ENCODE measurements around the gene NKX3-2.

Gene NKX3-2

DNA sequence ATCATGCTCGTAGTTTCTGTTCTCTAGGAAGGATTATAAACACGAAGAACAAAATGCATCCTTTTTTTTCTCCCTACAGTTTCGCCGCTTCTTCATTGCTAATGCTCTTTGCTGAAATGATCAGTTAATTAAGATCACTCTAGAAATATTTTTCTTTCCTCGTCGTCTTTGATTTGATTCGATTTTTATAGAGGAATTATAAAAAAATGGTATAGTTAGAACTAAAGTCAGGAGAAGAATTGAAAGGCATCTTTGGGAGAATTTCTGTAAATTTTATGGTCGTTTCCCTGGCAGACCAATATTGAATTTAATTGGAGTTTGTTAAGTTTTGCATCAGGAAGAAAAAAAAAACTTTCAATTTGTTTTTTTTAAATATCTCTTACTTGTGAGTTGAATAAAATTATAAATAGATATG, 1.1 kb upstream of the NKX3-2 start:
- no peak for DNase-seq (ENCODE audit: low read depth)

DNA sequence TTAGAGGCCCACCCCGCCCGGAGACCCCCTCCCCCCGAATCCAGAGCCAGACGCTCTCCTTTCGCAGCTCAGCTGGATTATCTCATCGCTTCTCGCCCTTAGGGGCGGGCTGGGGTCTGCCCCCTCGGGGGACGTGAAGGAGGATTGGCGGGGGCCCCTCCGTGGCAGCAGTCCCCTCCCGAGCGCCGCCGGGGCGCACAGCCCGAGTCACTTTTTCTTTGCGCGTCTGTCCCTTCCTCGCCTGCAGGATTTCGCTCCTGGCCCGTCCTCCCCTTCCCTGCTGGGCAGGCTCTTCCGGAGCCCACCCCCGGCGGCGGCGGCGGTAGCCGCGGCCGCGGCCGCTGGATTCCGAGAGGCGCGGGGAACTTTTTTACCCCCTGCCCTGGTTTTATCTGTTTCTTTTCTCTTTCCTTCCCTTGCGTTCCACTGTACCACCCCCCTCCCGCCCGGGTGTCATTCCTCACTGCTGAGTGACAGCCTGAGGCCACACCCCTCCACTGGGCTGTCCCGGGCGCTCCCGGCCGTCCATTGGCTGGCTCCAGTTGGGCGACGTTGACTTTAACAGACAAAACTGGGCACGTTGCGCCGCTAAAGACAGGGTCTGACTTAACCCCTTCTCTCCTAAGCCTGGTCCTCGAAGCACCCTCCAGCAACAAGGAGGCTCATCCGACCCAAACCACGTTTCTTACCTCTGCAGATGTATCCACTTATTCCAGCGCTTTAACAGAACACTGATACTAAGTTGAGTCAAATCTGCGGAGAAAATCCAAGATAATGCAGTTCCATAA, 492 bp upstream of the NKX3-2 start:
- no peak for DNase-seq (ENCODE audit: low read depth)

DNA sequence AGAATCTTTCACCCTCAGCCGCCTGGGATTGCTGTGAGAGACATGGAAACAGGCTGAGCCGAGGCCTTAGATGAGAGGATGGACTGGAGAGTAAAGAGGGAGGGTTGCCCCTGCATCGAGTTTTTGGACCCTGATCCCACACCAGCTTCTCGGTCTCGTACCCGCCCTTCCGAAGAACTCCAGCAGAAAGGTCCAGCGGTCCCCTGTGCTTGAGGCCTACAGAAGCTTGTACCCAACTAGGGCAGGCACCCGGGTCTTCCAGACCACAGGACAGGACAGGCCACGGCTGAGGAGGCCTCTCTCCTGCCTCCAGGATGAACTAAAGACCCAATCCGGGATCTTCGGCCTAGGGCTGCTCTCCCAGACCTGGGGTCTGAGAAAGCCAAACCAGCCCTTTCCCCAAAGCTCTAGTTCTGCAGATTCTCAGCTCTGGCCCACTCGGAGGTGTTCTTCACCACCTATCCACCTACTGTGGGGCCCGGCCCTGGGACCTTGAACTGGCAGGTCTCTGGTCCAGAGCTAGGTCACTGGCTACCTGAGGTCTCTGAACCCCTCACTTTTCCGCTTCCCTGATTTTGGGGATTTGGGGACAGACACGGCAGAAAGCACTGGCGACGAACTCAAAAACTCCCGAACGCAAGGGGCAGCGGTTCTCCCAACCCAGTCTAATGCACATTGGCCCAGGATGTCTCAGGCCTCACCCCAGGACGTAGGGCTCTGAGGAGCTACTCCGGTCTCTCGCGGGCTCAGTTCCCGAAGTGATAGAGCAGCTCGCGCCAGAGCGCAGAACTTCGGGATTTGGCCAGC, 1.1 kb downstream of the NKX3-2 start:
- DNase-seq (ENCODE audit: low read depth): no peak

DNA sequence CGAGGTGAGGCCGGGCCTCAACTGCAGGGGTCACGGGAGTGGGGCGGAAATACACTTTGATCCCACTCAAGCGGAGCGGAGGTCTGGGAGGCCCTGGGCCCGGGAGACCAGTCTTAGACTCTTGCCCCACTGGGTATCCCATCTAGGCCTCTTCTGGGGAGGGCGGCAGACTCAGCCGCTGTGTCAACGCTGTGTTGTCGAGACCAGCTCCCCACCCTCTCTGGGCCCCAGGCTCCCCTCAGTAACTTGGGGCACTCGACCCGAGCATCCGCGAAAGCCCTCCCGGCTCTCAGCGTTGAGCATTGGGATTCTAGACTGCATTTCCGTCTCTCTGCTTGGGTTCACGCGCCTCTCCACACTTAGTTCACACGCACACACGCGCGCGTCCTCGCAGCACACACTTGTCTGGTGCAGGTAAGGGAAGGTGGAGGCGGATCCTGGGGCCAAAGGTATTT, 1.7 kb downstream of the NKX3-2 start:
- no peak for DNase-seq (ENCODE audit: low read depth)

DNA sequence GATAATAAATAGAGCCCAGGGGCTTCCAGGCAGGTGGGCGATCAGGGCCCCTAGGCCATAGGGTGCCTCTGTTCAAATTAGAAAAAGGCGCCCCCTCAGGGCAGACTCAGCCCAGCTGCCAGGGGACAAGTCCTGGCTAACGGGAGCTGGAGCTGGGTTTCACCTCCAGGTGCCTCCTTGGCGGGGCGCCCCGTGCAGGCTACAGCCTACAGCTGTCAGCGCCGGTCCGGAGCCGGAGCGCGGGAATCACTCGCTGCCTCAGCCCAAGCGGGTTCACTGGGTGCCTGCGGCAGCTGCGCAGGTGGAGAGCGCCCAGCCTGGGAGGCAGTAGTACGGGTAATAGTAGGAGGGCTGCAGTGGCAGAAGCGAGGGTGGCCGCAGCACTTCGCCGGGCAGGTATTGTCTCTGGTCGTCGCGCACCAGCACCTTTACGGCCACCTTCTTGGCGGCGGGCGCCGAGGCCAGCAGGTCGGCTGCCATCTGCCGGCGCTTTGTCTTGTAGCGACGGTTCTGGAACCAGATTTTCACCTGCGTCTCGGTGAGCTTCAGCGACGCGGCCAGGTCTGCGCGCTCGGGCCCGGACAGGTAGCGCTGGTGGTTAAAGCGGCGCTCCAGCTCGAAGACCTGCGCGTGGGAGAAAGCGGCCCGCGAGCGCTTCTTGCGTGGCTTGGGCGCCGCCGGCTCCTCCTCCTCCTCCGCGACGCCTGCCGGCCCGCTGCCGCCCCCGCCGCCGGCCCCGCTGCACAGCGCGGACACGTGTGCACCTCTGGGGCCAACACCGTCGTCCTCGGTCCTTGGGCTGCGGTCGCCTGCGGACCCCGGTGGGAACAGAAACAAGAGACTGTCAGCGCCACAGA, 2.4 kb downstream of the NKX3-2 start:
- DNase-seq (ENCODE audit: low read depth): no peak

DNA sequence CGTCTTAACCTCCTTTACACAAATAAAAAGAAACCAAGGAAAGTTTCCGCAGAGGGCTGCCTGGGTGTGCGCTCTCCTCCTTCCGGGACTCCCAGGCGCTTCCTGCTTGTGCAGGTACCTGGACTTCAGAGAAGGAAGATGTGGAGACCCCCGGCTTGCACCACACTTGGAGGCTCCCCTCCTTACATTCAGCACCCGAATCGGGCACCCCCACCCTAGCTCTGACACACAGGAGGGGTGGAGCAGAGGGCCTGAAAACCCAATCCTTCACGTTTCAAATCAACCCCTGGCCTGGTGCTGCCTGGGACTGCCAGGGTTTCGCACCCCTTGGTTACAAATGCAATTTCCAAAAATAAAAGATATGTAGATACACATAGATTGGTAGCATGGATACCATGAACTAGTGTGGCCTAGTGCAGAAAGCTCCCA, 3.1 kb downstream of the NKX3-2 start:
- DNase-seq (ENCODE audit: low read depth): no peak

DNA sequence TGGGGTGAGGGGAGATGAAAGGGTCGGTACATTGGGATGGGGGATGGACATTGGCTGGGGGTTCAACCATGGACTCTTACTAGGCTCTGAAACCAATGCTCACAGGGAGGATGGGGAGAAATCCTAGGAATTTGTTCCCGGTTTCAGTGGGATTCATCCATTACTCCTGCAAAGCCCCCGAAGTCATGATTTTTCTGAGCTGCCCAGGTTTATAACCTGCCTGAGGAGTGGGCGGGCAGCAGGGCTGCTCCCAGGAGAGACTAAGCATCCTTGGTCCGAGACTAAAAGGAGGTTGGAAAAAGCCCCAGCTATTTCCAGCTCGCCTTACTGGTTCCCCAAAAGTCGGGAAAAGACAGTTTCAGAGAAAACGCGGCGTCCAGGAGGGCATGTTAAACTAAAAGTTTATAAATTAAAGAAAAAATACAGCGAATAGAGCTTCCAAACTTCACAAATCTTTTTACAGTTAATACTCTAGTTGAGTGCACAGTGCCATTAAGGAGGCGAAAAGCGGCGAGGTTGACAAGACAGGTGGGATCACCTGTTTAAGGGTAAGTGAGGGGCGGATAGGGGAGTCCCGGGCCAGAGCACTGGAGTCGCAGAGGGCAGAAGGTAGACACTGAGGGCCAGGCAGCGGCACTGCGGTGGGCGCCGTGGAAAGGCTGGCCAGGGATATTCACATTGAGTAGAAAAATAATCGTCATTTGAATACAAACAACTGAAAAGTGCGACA, 3.7 kb downstream of the NKX3-2 start:
- no peak for DNase-seq (ENCODE audit: low read depth)

DNA sequence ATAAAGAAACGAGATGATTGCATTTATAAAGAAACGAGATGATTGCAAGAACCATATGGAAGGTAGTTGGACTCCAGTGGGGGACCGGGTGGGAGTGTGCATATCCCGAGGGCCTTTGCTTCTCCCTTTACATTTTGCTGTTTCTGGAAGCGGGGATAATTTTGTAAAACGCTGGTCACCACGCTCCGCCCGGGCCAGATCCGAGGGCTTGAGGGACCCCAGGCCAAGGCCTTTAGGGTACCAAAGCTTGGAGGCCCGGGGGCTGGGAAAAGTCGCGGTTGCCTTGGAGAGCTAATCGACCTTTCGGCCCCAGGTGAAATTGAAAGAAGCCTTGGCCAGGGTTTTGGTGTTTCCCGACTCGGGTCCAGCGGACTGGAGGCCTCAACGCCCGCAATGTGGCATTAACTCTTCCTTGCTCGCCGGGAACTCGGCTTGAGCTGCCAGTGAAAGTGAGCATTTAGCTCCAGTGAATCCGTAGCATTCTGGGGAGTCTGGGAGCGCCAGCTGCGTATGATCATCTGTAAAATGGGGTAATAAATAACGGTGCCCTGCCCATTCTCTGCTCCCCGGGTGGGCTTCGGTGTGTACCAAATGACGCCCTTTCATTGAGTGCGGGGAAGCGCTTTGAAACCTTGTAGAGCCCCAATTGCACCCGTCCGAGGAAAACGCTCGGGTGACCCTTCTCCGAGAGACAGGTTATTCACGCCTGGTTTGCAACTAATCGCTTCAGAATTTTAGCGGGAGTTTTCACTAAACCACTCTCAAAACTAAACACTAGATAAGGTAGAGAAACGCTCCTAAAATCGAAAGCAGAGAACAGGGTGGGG, 4.5 kb downstream of the NKX3-2 start:
- no peak for DNase-seq (ENCODE audit: low read depth)

DNA sequence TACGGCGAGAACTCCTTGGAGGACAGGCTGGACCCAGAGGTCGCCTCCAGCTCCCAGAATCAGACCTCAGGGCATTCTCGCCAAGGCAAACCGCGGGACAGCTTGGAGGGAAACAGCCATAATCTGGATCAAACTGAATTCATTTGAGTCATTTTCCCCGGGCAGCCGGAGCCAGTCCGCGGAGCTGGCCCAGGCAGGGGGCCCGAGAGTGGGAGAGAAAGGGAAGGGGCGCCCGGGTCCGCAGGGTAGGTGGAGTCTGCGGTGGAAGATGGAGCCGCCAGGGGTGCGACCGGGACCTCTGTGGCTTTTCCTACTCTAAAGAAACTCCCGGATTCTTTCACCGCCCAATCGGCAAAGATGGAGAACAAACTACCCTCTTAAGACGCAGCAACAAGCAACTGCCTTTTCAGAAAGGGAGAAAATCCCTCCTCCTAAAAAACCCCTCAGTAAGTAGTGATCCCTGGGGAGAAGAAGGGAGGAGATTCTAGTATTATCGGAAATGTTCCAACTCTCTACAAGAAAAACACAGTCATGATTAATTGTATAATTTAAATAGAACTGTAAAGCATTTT, 5.2 kb downstream of the NKX3-2 start:
- no peak for DNase-seq (ENCODE audit: low read depth)

DNA sequence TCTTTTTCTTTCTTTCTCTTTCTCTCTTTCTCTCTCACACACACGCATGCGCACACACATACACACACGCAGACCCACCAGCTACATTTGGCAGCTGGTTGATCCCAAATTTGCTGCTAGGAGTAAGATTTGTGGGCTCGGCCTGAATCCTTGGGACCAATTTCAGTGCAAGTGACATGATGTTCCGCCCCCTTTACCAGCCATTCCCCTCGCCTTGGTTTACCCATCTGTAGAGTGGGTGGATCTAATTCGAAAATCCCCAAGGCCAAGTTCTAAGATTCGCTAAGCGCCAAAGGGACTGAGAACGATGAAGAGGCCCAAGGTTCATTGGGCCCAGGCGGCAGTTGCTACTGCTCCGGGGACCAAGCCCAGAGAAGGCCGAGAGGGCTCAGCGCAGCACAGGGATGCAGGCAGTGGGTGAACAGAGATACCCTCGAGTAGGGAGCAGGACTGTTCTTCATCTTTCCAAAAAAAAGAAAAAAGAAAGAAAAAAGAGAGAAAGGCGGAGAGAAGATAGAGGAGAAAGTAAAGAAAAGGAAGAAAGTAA, 5.8 kb downstream of the NKX3-2 start:
- no peak for DNase-seq (ENCODE audit: low read depth)

DNA sequence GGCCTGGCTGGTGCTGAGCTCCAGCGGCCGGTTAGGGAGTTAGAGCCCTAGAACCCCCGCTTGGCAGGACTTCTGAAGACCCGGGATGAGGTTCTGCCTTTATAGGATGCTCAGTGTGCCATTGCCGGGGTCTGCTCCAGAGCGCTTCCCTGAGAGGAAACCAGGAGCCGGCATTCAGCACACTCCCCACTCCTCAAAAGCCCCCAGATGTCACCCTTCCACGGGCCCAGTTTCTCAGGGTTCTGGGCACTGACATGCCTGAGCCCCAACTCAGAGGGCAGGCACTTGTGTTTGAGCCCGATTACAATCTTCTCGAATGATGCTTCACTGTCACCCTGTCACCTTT, 6.5 kb downstream of the NKX3-2 start:
- no peak for DNase-seq (ENCODE audit: low read depth)

DNA sequence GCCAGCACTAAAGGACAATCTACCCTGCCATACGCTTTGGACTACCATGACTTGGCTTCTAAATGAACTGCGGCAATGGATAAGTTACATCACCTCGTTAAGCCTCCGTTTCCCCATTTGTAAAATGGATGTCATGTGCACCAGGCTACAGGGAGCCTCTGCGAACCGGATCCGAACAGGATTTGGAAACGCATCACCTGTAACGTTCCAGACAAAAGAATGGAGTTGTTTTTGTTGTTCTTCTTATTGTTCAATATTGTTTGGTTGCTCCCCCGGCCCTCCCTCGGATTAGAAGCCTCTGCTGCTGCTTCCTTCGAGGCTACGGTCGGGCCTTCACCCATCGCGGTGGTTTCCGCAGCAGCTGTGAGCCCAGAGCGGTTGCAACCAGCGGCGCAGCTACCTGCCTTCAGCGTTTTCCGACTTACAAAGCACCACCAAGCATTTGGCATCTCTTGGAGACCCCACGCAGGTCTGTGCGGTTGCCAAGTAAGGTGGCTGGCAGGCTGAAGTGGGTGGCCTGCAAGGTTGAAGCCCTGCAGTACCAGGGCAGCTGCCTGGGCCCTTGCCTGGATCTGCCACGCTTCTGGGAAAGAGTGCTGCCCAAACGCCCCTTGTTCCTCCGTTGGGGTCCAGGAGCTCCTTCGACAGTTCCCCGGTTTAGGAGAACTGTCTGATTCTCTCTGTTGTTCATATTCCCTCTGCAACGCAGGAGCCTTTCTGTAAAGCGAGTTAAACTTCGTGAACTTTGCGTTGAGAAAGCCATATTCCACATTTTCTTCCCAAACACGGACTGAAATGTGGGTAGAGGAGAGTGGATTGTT, 7.1 kb downstream of the NKX3-2 start:
- no peak for DNase-seq (ENCODE audit: low read depth)

DNA sequence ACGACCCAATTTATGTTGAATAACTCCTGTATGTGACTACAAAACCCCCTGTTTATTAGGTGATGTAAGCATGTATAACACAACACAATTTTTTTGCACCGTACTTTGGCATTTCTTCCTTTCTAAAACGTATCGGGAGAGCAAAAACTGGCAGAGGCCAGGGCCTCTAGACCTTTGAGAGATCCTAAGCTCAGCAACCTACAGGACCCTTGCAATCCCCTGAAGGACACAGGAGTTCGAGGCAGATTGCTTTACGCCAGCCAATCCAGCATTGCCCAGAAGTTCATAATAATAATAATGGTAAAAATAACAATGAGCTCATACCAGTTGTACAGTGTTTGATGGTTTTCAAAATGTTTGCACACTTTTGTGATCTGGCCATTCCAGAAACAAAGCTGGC, 7.7 kb downstream of the NKX3-2 start:
- no peak for DNase-seq (ENCODE audit: low read depth)

DNA sequence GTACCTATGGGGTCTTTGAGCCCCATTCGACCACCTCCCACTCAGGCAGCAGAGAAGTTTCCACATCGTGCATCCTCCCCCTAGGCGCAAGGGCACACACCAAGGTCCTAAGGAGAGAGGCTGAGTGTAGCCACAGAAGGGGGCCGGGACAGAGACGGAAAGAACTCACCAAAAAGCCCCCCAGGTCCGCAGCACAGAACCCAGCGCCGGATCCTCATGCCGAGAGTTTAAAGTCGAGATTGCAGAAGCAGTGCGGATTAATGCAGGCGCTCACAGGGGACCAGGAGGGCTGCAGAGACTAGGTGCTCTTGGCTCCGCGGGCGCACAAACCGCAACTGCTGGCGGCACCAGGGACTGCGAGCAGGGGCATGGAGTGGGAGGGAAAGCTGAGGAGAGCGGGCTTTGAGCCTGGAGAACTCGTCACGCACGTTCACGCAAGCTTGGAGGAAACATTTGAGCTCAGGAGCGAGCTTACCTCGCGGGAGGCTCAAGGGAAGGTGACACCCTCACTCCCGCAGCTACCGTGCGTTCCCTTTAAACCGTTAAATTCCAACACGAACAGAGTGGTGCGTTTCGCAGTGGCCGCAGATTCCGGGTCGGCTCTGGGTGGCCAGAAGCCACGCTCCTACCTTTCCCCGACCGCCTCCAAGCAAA, 8.5 kb downstream of the NKX3-2 start:
- DNase-seq (ENCODE audit: low read depth): no peak

DNA sequence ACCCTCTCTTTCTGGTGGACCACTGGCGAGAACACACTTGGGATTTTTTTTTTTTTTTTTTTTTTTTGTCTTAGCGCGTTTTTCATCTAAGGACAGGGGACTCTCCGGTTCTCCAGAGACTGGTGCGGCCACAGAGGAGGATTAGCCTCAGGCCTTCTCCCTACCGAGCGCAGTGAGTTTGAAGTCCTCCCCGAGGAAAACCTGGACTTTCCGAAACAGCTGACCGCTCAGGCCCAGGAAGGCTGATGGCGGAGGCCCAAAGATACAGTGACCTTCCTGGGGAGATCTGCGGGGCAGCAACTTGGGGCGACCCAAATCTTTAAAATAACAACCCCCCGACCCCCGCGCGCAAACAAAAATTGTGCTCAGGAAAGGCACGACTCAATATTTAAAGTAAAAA, 9.2 kb downstream of the NKX3-2 start:
- no peak for DNase-seq (ENCODE audit: low read depth)

DNA sequence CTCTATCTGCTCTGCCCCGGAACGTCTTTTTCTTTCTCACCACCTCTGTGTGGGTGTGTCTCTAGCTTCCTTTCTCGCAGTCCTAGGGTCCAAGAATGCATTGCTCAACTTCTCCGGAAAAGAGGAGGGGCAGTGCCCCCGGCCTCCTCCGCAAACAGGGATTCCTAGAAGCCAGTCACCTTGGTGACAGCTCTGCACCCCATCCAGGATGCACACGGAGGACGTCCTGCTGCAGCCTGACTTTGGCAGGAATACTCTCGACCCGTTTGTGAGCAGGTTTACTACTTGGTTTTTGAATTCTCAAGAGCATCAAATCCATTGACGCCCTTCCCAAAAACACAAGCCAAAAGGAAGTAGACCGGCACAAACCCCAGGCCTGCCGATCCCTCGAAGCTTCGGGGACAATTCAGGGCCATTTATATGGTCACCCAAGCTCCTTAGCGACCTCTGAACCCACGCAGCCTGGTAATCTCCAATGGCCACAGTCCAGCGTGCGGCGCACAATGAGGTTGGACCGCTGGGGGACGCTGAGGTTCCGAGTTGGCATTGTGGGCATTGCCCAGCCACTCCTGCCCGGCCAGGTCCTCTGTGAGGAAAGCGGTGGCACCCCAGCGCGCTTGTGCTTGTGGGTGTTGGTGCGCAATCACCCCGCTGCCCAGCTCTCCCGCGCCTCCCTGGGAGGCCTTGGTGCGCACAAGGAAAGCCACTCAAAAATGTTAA, 9.8 kb downstream of the NKX3-2 start:
- DNase-seq (ENCODE audit: low read depth): no peak

DNA sequence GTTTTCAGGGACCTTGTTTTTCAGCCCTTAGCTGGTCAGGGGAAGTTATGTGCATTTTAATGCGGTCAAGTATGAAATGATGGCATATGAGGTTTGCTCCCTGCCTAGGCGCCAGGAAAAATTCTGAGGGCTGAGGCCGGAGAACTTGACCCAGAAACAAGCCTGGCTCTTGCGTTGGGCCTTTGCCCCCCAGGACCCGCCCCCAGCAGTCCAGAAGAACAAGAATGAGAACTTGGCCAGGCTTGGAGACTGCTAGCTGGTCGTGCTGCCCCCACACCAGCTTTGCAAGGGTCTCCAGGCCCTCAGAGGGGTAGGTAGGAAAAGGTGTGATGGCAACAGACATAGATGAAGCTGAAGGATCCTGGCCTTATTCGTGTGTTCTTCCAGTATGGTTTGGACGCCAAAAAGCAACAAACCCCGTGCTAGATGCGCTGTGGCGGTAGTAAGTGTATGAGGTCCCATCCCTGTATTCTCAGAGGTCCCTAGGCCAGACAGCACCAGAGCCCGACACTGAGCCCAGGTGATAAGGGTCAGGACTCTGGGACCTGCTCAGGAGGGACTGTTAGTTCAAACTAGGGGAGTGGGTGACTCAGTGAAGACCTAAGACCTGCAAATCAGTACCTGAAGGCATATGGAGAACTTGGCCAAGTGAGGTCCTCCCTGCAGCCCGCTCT, 10.5 kb downstream of the NKX3-2 start:
- DNase-seq (ENCODE audit: low read depth): no peak

DNA sequence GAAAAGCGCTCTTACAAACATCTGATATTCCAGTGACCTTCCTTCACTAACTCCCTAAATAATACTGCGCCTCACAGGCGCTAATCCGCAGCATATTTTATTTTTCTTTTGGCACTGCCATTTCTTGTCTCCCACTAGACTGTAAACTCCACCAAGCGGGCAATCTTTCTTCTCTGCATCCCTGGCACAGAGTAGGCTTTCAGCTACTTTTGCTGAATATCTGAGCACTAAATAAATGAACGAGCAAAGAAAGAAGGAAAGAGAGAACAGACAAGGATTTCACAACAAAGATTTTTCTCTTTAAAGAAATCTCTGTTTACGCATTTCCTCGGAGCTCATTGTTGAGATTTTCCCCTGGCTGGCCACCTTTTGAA, 12.7 kb downstream of the NKX3-2 start:
- no peak for DNase-seq (ENCODE audit: low read depth)

Data from GM04503 (cell line).